Immature natural killer cell (primary cell): Measurements from ENCODE around the gene LUZP4. TPM values are rescaled to one million over a fixed set of nuclear protein-coding genes. Genes with fewer than 3 reads are reported as not detected.
A peak's percentile ranks its signal among the peaks of the same experiment; 100 is the strongest.
"Not testable (repeated sequence)": the region's sequence is repeated elsewhere in the genome, so short reads cannot be mapped to it uniquely, and the experiment has no call there.

Experiments used
- DNase-seq, 3 donors: peaks; one replicate each; pipeline ENCODE4 v3.0.0; 2022; ENCODE audit warnings: mixed read lengths in 1 of 3
- H3K27ac Mint-ChIP-seq, 6 donors: one replicate each; pipeline ENCODE4 v1.8.0; 2020; ENCODE audit warnings: mixed read lengths in 6 of 6, mild to moderate bottlenecking in 5 of 6, inconsistent platforms in 4 of 6, moderate library complexity in 3 of 6
- H3K27me3 Mint-ChIP-seq, 3 donors: one replicate each; pipeline ENCODE4 v1.8.0; 2020 to 2021; ENCODE audit warnings: low read depth in 3 of 3, mild to moderate bottlenecking in 3 of 3, mixed read lengths in 3 of 3, moderate library complexity in 3 of 3, inconsistent platforms in 1 of 3
- H3K36me3 Mint-ChIP-seq, 3 donors: one replicate each; pipeline ENCODE4 v1.8.0; 2020; ENCODE audit warnings: mixed read lengths in 3 of 3, inconsistent platforms in 2 of 3, mild to moderate bottlenecking in 2 of 3
- H3K4me1 Mint-ChIP-seq, 2 donors: one replicate each; pipeline ENCODE4 v1.8.0; 2020; ENCODE audit warnings: inconsistent platforms in 2 of 2, mild to moderate bottlenecking in 2 of 2, mixed read lengths in 2 of 2, moderate library complexity in 1 of 2
- H3K4me3 Mint-ChIP-seq, 5 donors: one replicate each; pipeline ENCODE4 v1.8.0; 2020; ENCODE audit warnings: mild to moderate bottlenecking in 5 of 5, mixed read lengths in 5 of 5, inconsistent platforms in 3 of 5, moderate library complexity in 3 of 5
- H3K9me3 Mint-ChIP-seq, 6 donors: one replicate each; pipeline ENCODE4 v1.8.0; 2020; ENCODE audit warnings: mild to moderate bottlenecking in 6 of 6, mixed read lengths in 6 of 6, inconsistent platforms in 4 of 6, moderate library complexity in 3 of 6
- polyA plus RNA-seq, 3 donors: library from polyadenylated mRNA; unstranded; fragments of 300-500 nt; fragmentation: Illumina TruSeq; gene quantifications; one replicate each; pipeline ENCODE4 v1.2.3, GENCODE V29; 2021

Gene LUZP4
- polyA plus RNA-seq, 3 donors from 2014 or later: not detected

- DNase-seq: no peak
- H3K9me3 Mint-ChIP-seq: peaks cover 0 to 3% (median 0%) of the 10 kb centered on the region in 6 donors
- no peaks in the 10 kb centered on the region for H3K4me1 Mint-ChIP-seq
- no peak overlapping the region for H3K4me3 Mint-ChIP-seq
- peaks cover 0 to 11% (median 2%) of the 10 kb centered on the region in 3 donors for H3K27me3 Mint-ChIP-seq
- no peaks in the 10 kb centered on the region for H3K36me3 Mint-ChIP-seq
- no peak overlapping the region for H3K27ac Mint-ChIP-seq
Observed at GRCh38 chrX:115311601-115312001, 22.1 kb downstream of the LUZP4 start.

GRCh38 chrX:115318139-115318538 is 28.6 kb downstream of the LUZP4 start:
- Mint-ChIP-seq H3K27ac (no peak overlapping the region), H3K4me3 (no peak overlapping the region), H3K9me3 (no peaks in the 10 kb centered on the region), H3K27me3 (peaks cover 0 to 3% (median 2%) of the 10 kb centered on the region in 3 donors), H3K4me1 (no peaks in the 10 kb centered on the region), H3K36me3 (no peaks in the 10 kb centered on the region)
- DNase-seq: no peak

- H3K4me3 Mint-ChIP-seq: no peak overlapping the region
- no peak for DNase-seq
- H3K9me3 Mint-ChIP-seq: no peaks in the 10 kb centered on the region
- no peak overlapping the region for H3K27ac Mint-ChIP-seq
- H3K27me3 Mint-ChIP-seq: peaks cover 0 to 4% (median 2%) of the 10 kb centered on the region in 3 donors
- no peaks in the 10 kb centered on the region for H3K4me1 Mint-ChIP-seq
- no peaks in the 10 kb centered on the region for H3K36me3 Mint-ChIP-seq
Observed at GRCh38 chrX:115322375-115322774, 32.9 kb downstream of the LUZP4 start.

GRCh38 chrX:115324194-115324593 is 34.7 kb downstream of the LUZP4 start:
- H3K27ac Mint-ChIP-seq: no peak overlapping the region
- peaks cover 0 to 5% (median 2%) of the 10 kb centered on the region in 3 donors for H3K27me3 Mint-ChIP-seq
- no peaks in the 10 kb centered on the region for H3K9me3 Mint-ChIP-seq
- no peaks in the 10 kb centered on the region for H3K36me3 Mint-ChIP-seq
- H3K4me1 Mint-ChIP-seq: no peaks in the 10 kb centered on the region
- DNase-seq: no peak
- H3K4me3 Mint-ChIP-seq: no peak overlapping the region

GRCh38 chrX:115329282-115329681 is 39.8 kb downstream of the LUZP4 start:
- H3K9me3 Mint-ChIP-seq, H3K4me3 Mint-ChIP-seq, H3K27me3 Mint-ChIP-seq, DNase-seq, H3K36me3 Mint-ChIP-seq, H3K27ac Mint-ChIP-seq, H3K4me1 Mint-ChIP-seq: not testable (repeated sequence)

- H3K27me3 Mint-ChIP-seq: peaks cover 0 to 8% (median 3%) of the 10 kb centered on the region in 3 donors
- peaks cover 4 to 6% of the 10 kb centered on the region in 2 donors for H3K4me1 Mint-ChIP-seq
- no peaks in the 10 kb centered on the region for H3K36me3 Mint-ChIP-seq
- H3K4me3 Mint-ChIP-seq: peak overlapping the region in 1 of 5 donors; percentile 29
- H3K27ac Mint-ChIP-seq: no peak overlapping the region
- peak; percentile 37 to 49 (median 48) for DNase-seq
- no peaks in the 10 kb centered on the region for H3K9me3 Mint-ChIP-seq
Observed at GRCh38 chrX:115330498-115331168, 41.1 kb downstream of the LUZP4 start.

- Mint-ChIP-seq H3K9me3 (no peaks in the 10 kb centered on the region), H3K27ac (no peak overlapping the region), H3K4me3 (no peak overlapping the region), H3K27me3 (peaks cover 0 to 7% (median 3%) of the 10 kb centered on the region in 3 donors), H3K4me1 (peaks cover 4 to 6% of the 10 kb centered on the region in 2 donors), H3K36me3 (no peaks in the 10 kb centered on the region)
- DNase-seq: no peak
Observed at GRCh38 chrX:115332832-115333231, 43.3 kb downstream of the LUZP4 start.

- Mint-ChIP-seq H3K4me1 (peaks cover 4 to 6% of the 10 kb centered on the region in 2 donors), H3K27me3 (peaks cover 0 to 7% (median 3%) of the 10 kb centered on the region in 3 donors), H3K36me3 (no peaks in the 10 kb centered on the region), H3K4me3 (no peak overlapping the region), H3K9me3 (no peaks in the 10 kb centered on the region), H3K27ac (no peak overlapping the region)
- no peak for DNase-seq
Observed at GRCh38 chrX:115333446-115333845, 43.9 kb downstream of the LUZP4 start.

GRCh38 chrX:115337491-115338144 is 48.1 kb downstream of the LUZP4 start:
- Mint-ChIP-seq H3K4me1 (no peaks in the 10 kb centered on the region), H3K27me3 (peaks cover 0 to 5% (median 0%) of the 10 kb centered on the region in 3 donors), H3K27ac (no peak overlapping the region), H3K36me3 (no peaks in the 10 kb centered on the region), H3K9me3 (no peaks in the 10 kb centered on the region), H3K4me3 (no peak overlapping the region)
- DNase-seq: no peak

- Mint-ChIP-seq H3K4me3 (no peak overlapping the region), H3K27ac (no peak overlapping the region), H3K36me3 (no peaks in the 10 kb centered on the region), H3K9me3 (no peaks in the 10 kb centered on the region), H3K4me1 (no peaks in the 10 kb centered on the region), H3K27me3 (peaks cover 0 to 5% (median 0%) of the 10 kb centered on the region in 3 donors)
- DNase-seq: no peak
Observed at GRCh38 chrX:115339441-115340025, 50.0 kb downstream of the LUZP4 start.

- H3K4me1 Mint-ChIP-seq: no peaks in the 10 kb centered on the region
- H3K9me3 Mint-ChIP-seq: no peaks in the 10 kb centered on the region
- DNase-seq: no peak
- no peak overlapping the region for H3K27ac Mint-ChIP-seq
- no peak overlapping the region for H3K4me3 Mint-ChIP-seq
- peaks cover 0 to 2% (median 0%) of the 10 kb centered on the region in 3 donors for H3K27me3 Mint-ChIP-seq
- no peaks in the 10 kb centered on the region for H3K36me3 Mint-ChIP-seq
Observed at GRCh38 chrX:115341421-115341820, 51.9 kb downstream of the LUZP4 start.

GRCh38 chrX:115344885-115345614 is 55.5 kb downstream of the LUZP4 start:
- H3K36me3 Mint-ChIP-seq: no peaks in the 10 kb centered on the region
- DNase-seq: no peak
- no peak overlapping the region for H3K27ac Mint-ChIP-seq
- no peaks in the 10 kb centered on the region for H3K4me1 Mint-ChIP-seq
- H3K27me3 Mint-ChIP-seq: peaks cover 0 to 2% (median 0%) of the 10 kb centered on the region in 3 donors
- no peak overlapping the region for H3K4me3 Mint-ChIP-seq
- no peaks in the 10 kb centered on the region for H3K9me3 Mint-ChIP-seq

- H3K27ac Mint-ChIP-seq: no peak overlapping the region
- no peak for DNase-seq
- H3K4me3 Mint-ChIP-seq: no peak overlapping the region
- H3K36me3 Mint-ChIP-seq: no peaks in the 10 kb centered on the region
- H3K9me3 Mint-ChIP-seq: no peaks in the 10 kb centered on the region
- H3K27me3 Mint-ChIP-seq: peaks cover 0 to under 1% (median 0%) of the 10 kb centered on the region in 3 donors
- no peaks in the 10 kb centered on the region for H3K4me1 Mint-ChIP-seq
Observed at GRCh38 chrX:115345615-115346014, 56.1 kb downstream of the LUZP4 start.

- not testable (repeated sequence) for H3K4me1 Mint-ChIP-seq, DNase-seq
Observed at GRCh38 chrX:115346738-115347137, 57.2 kb downstream of the LUZP4 start.

More at GRCh38 chrX:115346738-115347137, 57.2 kb downstream of the LUZP4 start:
- not testable (repeated sequence) for H3K36me3 Mint-ChIP-seq, H3K9me3 Mint-ChIP-seq, H3K27ac Mint-ChIP-seq, H3K27me3 Mint-ChIP-seq, H3K4me3 Mint-ChIP-seq
